ENCODE data around the gene CXADR.

The CXADR gene

DNA sequence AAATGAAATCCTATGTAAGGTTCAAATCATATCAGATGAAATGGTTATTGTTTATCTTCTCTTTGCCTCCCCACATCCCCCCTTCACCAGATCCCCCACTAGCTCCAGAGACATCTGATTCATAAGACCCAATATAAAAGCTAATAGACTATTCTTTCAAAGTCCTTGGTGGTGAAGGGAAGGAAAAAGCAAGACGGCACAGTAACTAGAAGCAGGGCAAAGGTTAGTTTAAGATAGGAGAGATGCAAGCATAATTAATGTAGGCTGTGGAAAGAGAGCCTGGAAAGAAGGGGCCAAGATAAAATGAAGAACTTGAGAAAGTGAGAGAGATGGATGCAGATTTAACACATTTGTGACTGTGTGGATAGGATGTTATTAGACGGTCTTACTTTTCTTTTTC, 66.0 kb downstream of the CXADR start:
- TF ChIP-seq ZNF274 (IDR thresholded peaks at IDR 0.05; ENCODE audit: low read depth, low read length): no peak
- H3K4me3 ChIP-seq (ENCODE audit: low read length): no peak overlapping the region

DNA sequence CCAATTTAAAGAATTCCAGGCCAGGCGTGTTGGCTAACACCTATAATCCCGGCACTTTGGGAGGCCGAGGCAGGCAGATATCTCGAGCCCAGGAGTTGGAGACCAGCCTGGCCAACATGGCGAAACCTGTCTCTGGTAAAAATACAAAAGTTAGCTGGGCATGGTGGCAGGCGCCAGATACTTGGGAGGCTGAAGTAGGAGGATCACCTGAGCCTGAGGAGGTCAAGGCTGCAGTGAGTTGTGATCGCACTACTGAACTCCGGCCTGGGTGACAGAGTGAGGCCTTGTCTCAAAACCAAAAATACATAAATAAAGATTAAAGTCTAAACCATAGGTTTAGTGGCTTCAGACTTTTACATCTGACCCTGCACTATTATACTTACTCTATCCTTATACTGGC, 67.5 kb downstream of the CXADR start:
- H3K4me3 ChIP-seq (ENCODE audit: low read length): no peak overlapping the region

DNA sequence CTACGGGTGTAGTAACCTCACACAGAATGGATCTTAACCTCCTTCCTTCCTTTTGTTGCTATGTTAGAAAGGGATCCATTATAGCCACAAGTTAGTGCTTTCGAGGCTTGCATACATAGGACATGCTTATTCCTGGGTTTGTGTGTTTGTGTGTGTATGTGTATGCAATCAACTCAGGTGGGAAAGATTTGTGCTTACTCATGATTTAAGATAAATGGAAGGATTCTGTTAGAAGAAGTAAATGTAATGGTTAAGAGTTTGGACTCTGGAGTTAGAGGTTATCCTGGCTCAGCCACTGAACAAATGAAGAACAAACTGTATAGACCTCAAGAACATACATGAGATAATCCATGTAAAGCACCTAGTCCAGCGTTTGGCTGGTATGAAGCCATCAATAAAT, 71.1 kb downstream of the CXADR start:
- H3K4me3 ChIP-seq (ENCODE audit: low read length): no peak overlapping the region
- no peak for TF ChIP-seq ZNF274 (IDR thresholded peaks at IDR 0.05; ENCODE audit: low read depth, low read length)

More for the DNA sequence above, 67.5 kb downstream of the CXADR start:
- TF ChIP-seq ZNF274 (IDR thresholded peaks at IDR 0.05; ENCODE audit: low read depth, low read length): no peak

DNA sequence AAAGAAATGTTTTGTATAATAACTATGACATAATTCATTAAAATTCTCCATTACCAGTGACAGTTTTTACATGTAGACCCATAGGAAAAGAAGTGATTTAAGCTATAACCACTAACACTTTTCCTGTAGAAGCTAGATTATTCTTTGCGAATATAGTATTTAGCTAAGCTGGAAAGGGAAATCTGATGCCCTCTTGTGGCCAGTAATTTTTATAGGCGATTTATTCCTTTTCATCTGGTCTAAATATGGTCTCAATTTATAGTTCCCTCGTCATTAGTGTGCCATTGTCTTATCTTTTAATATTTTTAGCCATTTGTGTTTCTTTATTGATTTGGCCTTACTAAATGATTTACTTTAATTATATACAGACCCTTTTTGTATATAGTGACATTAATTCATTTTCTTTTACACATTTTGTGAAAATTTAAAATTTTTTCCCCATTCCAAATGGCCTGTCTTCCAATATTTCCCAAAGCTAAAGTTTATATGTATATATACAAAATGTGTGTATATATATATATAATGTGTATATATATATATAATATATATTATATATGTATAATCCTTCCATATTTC, 73.1 kb downstream of the CXADR start:
- H3K4me3 ChIP-seq (ENCODE audit: low read length): no peak overlapping the region
- no peak for TF ChIP-seq ZNF274 (IDR thresholded peaks at IDR 0.05; ENCODE audit: low read depth, low read length)

DNA sequence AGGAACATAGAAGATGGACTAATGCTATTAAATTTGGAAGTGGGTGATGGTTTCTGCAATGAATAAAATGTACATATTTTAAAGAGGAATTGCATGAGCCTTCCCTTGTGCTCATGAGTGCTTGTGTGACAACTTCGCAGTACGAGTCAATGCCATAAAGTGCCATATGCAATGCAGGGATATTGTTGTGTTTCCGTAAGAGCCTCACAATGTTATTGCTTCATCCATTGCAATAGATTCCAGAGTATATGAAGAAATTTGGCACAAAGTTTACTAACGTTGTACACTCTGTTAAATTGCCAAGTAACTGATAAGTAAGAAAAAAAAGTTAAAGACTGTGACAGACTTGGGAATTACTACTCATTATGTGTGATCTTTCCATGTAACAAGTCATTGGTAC, 77.6 kb downstream of the CXADR start:
- H3K4me3 ChIP-seq (ENCODE audit: low read length): no peak overlapping the region
- TF ChIP-seq ZNF274 (IDR thresholded peaks at IDR 0.05; ENCODE audit: low read depth, low read length): no peak

DNA sequence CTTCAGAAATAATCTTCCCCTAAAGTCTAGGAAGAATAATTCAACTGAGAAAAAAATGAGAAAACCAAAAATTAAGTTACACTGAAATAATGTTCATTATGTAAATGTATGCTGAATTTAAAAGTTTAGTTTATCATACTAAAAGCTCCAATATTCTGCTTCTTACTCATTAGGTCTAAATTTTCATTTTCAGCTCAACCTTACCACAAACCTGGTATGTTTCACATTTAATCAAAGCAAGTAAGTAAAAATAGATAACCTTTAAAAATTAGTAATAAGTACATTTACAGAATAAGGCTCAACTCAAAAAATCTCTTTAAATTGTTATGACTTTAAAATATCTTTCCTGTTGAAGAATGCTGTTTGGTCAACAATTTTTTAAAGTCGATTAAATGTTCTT, 84.8 kb downstream of the CXADR start:
- TF ChIP-seq ZNF274 (IDR thresholded peaks at IDR 0.05; ENCODE audit: low read depth, low read length): no peak
- H3K4me3 ChIP-seq (ENCODE audit: low read length): no peak overlapping the region

DNA sequence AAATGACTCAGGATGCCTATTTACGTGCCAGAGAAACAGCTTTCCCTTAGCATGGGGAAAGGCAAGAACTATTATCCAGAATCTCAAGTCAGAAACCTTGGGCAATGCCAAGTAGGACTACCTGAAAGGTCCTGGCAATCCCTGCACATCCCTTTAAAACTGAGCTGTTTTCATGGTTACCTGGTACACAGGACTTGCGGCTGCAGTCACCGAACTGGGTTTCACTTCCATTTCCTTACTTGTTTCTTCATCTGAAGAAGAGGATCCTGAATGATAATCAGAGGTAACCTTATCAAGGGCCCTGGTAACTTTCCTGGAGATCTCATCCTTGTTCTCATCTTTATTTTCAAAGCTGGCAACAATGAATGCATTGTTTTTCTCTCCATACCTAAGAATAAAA, 85.6 kb downstream of the CXADR start:
- TF ChIP-seq ZNF274 (IDR thresholded peaks at IDR 0.05; ENCODE audit: low read depth, low read length): no peak
- no peak overlapping the region for H3K4me3 ChIP-seq (ENCODE audit: low read length)

DNA sequence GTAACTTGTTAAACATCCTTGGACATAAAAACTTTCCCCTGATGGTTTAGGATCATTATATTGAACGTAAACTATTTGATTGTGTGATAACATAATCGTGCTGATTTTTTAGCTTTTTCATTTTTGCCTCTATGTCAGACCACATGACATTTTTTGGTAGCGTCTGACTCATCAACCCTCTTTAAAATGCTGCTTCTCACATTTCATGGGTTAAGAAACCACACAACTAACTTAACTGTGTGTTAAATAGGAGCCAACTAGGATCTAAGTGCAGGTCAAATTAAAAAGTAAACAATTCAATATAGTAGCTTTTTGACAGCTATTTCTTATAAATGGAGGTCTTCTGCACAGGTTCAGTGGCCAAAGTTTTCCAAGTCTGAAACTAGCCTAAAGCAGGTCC, 90.0 kb downstream of the CXADR start:
- no peak for TF ChIP-seq ZNF274 (IDR thresholded peaks at IDR 0.05; ENCODE audit: low read depth, low read length)

DNA sequence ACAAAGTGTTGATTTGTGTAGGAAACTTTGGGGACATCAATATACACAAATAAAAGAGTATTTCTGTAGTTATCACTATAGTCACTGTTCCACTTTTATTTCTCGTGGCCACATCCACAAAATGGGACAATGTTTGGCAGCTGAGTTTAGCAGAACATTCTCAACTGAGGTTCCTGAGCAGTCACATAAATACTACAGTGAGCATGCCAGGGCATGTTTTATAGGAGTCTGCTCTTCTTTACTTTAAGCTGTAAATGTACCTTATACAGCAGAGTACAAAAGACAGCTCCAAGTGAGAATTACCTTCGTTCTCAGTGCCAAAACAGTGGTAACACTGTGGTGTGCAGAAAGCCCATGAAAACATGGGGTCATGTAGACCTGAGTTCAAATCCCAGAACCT, 94.8 kb downstream of the CXADR start:
- no peak for TF ChIP-seq ZNF274 (IDR thresholded peaks at IDR 0.05; ENCODE audit: low read depth, low read length)
- H3K4me3 ChIP-seq (ENCODE audit: low read length): no peak overlapping the region

More for the DNA sequence above, 90.0 kb downstream of the CXADR start:
- H3K4me3 ChIP-seq (ENCODE audit: low read length): no peak overlapping the region

DNA sequence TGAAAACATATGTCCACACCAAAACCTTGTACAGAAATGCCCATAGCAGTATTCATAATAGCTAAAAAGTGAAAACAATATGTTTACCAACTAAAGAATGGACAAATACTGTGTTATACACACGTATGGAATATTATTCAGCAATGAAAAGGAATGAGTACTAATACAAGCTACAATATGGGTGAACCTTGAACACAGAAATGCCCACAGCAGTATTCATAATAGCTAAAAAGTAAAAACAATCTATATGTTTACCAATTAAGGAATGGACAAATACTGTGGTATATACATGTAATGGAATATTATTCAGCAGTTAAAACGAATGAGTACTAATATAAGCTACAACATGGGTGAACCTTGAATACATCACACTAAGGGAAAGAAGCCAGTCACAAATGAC, 96.8 kb downstream of the CXADR start:
- no peak overlapping the region for H3K4me3 ChIP-seq (ENCODE audit: low read length)
- no peak for TF ChIP-seq ZNF274 (IDR thresholded peaks at IDR 0.05; ENCODE audit: low read depth, low read length)

DNA sequence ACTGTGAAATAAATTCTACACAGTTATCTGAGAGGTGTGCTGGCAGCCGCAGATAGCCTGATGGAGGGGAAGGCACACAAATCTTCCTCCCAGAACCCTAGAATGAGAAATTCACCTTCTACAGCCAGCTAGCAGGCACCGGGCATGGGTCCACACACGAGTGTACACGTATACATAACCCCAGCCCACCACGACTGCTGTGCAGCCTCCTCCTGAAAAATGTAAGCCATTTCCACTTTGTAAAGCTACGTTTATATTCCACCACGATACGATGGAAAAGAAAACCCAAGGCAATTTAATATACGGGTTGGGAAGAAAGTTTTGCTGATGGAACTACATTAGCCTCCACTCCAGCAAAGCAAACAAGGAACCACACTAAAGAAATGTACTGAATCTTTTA, 98.1 kb downstream of the CXADR start:
- TF ChIP-seq ZNF274 (IDR thresholded peaks at IDR 0.05; ENCODE audit: low read depth, low read length): no peak
- peak overlapping the region; percentile 90 for H3K4me3 ChIP-seq (ENCODE audit: low read length)

DNA sequence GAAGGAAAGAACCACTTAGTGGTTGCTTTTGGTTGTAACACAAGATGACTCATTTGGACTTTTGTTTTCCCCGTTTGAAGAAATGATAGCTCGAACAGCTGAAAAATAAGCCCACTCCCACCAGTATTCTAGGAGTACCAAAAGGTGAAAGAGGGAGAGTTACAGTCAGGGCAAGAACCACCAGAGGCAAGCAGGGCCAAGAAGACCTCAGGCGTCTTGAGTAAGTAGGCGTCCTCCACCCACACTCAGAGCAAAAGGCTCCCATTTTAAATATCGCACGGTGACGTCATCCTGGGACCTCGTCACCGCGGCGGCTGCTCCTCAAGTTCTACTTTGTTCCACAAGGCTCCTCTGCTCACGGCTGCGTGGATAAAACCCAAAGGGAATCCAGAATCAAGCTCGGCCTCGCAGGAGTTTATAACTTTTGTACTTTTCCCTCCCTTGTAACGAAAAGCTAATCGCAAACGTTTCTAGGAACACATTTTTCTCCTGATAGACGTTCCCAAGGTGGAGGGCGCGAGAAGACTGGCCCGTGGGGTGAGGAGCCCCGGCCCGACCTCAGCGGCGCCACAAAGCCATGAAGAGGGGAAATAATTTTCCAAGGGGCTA, 98.7 kb downstream of the CXADR start:
- no peak for TF ChIP-seq ZNF274 (IDR thresholded peaks at IDR 0.05; ENCODE audit: low read depth, low read length)
- peak overlapping the region; percentile 90 for H3K4me3 ChIP-seq (ENCODE audit: low read length)

DNA sequence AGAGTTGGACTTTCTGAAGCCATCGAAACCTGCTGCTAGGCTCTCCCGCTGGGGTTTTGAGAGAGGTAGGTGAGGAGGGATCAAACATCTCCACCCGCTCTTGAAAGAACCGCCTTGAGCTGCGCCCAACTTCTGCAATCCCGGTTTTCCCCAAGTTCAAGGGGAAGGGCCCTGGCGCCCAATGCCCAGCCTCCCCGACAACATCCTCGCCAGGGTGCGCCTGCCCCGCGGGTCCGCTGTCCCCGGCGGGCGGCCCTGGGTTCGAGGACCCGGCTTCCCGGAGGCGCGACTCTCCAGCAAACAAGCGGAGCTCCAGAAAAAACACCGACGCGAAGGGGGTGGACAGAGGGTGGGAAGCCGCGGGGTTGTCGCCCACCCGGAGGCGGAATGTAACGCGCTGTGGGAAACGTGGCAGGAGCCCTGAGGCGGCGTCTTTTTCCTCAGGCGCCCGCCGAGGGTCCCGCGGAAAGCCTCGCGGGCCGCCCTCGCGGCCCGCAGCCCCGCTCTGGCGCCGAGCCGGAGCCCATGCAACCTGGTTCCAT, 99.3 kb downstream of the CXADR start:
- peak overlapping the region; percentile 90 for H3K4me3 ChIP-seq (ENCODE audit: low read length)
- TF ChIP-seq ZNF274 (IDR thresholded peaks at IDR 0.05; ENCODE audit: low read depth, low read length): no peak

DNA sequence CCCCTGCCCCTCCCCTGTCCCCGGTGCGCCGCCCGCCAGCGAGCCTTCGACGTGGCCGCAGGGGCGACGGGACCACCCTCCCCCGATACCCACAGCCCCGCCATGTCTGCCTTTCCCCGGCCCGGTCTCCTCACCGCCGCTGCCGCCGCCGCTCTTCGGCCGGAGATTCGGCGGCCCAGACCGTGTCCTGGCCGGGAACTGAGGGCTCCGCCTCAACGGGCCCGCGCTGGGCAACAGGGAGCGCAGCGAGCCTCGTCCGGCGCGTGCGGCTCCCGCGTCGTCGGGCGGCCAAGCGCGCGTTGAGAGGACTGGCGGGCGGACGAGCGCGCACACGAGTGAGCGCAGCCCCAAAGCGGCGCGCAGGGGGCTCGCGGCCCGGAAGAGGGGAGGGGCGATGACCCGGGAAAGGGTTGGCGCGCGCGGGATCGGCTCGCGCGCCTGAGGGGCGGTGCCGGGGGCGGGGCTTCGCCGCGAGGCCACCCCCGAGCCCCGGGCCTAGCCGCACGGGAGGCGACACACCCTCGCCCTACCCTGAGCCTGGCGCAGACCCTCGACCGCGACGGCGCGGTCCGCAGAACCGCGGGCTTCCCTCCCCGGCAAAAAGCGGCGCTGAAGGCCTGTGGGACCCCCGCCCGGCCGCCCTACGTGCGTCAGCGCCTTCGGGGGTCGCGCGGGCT, 99.9 kb downstream of the CXADR start, which contains the start of gene BTG3:
BTG3 (minus strand) TSS at position 337 of the 677 bp plus-strand sequence. CDS start 3,757 bp downstream, outside the sequence.
- peak within 1 kb of the TSS; percentile 90 for H3K4me3 ChIP-seq (ENCODE audit: low read length)
- no peak for TF ChIP-seq ZNF274 (IDR thresholded peaks at IDR 0.05; ENCODE audit: low read depth, low read length)

DNA sequence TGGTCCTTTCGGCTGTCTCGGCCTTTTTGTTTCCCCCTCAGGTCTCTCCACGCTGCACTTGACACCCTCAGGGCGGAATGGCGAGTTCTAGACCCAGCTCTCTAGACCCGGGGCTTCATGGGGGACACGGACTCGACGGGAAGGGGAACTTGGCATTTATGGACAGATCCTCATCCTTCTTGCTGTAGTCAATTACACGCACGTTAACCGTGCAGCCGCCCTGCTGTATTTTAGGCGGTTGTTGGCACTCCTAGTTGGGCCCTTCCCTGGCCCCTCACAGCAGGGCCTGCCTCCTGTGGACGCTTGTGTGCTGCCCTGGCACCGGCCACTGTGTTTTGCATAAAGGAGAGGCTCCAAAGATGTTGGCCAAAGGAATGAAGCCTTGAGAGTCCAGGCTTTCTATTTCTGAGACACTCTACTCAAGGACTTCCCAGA, 100.4 kb downstream of the CXADR start:
- peak overlapping the region; percentile 90; the same call in 1 of the 2 replicates for H3K4me3 ChIP-seq (ENCODE audit: low read length)
- TF ChIP-seq ZNF274 (IDR thresholded peaks at IDR 0.05; ENCODE audit: low read depth, low read length): no peak

All from GM08714 (cell line).